Stimulated activated CD8-positive, alpha-beta memory T cell treated with anti-CD3 and anti-CD28 coated beads, Interleukin-2, amount 100 ng/mL, for 1 hour (primary cell): ENCODE measurements around the gene SSBP3.
"Not testable (repeated sequence)": the region's sequence is repeated elsewhere in the genome, so short reads cannot be mapped to it uniquely, and the experiment has no call there.

Experiments used
- DNase-seq, 2 donors: peaks; one replicate each; pipeline ENCODE4 v3.0.0-alpha.2; 2020; ENCODE audit warnings: low read depth in 2 of 2

The SSBP3 gene

DNA sequence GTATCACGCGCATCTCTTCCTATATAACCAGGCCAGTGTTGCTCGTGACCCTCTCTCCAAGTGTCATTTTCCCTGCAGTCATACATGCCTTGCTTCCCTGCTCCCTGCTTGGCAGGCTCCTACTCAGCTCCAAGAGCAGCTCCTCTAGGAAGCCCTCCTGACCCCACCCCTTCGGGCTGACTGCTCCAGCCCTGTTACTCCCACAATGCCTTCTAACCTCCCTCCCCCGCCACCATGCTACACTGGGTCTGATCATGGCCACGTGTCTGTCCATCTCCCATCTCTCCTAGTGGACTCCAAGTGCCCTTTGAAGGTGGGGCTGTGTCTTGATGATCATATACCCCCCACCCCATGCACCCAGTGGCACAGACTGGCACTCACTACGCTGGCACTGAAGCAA lies 161.5 kb downstream of the SSBP3 start:
- DNase-seq = no peak

GRCh38 chr1:54243022-54243421 lies 163.2 kb downstream of the SSBP3 start:
- DNase-seq = no peak

DNA sequence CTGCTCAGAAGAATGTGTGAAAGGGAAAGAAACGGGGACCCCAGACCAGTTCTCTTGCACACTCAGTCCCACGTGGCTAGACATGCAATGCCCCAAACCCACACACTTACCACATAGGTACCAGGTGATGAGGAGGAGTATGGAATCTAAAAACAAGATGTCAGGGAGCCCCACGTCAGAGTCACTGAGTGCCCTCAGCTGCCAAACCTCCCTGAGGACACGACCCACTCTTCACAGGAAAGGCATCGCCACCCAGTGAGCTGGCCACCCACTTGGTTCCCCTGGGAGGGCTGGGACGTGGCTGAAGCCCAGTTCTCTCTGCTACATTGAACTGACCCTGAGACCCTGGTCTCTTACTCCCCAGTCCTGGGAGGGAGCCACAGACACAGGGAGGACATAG lies 164.8 kb downstream of the SSBP3 start:
- DNase-seq = no peak

GRCh38 chr1:54240741-54241335 lies 165.4 kb downstream of the SSBP3 start:
- DNase-seq = no peak

DNA sequence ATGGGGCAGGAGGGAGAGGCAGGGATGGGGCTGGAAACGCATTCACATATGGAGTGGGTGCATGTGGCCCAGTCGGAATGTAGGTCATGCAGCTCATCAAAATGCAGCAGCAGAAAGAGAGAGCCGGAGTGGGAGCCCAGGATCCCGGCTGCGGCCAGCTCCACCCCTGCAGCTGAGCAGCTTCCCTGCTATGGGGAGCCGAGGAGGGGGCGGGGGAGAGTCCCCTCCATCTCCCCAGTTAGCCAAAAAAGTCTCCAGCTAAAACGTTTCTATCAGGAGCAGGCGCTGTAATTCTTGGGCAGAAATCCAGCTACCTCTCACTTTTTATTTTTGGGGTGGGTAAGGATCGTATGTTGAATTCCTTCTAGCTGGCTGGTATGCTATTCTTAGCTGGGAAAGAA lies 166.6 kb downstream of the SSBP3 start:
- no peak for DNase-seq

- no peak for DNase-seq
Observed at GRCh38 chr1:54239035-54239383, 167.2 kb downstream of the SSBP3 start.

GRCh38 chr1:54238353-54239034 lies 167.7 kb downstream of the SSBP3 start:
- no peak for DNase-seq

DNA sequence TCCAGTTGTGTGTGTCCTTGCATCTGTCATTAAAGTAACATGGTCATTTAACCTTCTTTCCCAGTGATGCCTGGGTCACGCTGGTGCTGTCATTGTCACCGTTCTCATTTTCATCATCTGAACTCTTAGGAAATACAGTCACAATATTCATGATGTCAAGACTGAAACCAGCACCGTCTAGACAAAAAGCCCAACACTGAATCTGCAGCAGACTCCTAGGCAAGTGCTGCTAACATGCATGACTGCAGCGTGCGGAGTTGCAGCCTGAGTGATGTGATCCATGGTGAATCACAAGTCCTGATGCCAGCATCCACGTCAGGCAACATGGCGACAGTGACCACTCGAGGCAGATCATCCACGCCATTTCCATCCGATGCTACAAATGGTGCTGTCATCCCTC lies 168.6 kb downstream of the SSBP3 start:
- no peak for DNase-seq

GRCh38 chr1:54234284-54234683 lies 171.9 kb downstream of the SSBP3 start:
- DNase-seq = no peak

DNA sequence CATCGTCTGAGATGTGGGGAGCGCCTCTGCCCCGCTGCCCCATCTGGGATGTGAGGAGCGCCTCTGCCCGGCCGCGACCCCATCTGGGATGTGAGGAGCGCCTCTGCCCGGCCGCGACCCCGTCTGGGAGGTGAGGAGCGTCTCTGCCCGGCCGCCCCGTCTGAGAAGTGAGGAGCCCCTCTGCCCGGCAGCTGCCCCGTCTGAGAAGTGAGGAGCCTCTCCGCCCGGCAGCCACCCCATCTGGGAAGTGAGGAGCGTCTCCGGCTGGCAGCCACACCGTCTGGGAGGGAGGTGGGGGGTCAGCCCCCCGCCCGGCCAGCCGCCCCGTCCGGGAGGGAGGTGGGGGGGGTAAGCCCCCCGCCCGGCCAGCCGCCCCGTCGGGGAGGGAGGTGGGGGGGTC lies 173.0 kb downstream of the SSBP3 start:
- DNase-seq = not testable (repeated sequence)

GRCh38 chr1:54230507-54231339 lies 175.5 kb downstream of the SSBP3 start:
- no peak for DNase-seq

- no peak for DNase-seq
Observed at GRCh38 chr1:54229281-54229891, 176.8 kb downstream of the SSBP3 start.

DNA sequence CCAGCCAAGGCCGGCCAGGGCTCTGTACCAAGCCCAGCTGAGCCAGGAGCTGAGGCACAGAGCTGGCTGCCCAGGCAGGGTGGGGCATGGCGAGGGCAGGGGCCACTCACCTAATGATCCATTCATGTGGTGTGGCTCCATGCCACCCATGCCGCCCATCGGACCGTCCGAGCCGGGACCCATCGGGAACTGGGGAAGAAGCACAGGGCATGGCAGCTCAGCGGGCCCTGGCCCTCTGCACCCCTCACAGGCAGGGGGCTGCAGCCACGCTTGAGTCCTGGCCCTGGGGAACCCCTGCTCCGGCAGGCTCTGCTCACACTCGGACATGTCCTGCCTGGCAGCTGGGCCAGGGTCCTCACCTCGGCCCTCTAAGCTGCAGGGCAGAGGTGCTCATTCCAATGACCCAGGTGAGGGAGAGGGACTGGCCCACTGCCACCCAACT lies 177.5 kb downstream of the SSBP3 start:
- DNase-seq = no peak

DNA sequence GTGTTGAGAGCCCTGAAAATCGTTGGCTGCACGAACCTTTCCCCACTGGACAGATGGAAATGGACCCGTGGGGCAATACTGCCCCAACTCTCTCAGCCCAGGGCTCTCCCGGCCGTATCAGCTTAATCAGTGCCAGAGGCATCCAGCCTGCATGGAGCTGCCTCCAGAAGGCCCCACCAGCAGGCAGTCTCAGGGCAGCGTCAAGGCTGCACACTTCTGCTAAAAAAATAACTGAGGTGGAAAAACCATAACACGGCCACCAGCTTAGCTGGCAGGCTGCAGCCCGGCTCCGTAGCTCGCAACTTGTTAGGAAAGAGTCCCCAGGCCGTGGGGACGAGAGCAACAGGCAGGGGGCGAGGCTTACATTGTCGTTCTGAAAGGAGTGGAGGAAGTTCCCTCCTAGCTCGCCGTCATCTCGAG lies 178.3 kb downstream of the SSBP3 start:
- DNase-seq = no peak

DNA sequence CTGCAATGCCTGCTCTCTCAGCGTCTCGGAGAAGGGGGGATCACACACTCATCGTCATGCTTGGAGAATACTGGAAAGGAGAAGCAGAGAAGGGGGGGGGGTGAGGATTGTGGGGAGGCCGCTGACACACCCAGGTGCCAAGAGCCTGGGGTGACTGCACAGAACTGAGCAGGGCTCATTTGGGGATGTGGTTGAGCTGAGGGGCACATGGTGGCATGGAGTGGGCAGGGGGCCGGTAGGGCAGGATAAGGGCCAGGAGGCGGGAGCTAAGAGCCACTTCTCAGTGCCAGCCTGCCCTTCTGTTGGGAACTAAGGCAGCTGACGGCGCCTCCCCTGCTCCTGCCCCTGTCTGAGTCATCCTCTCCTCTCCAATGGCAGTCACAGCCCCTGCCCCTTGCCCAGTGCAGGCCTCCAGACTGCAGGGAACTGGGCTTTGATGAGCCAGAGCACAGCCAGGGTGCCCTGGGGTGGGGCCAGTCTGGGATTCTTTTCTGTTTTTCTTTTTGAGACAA lies 179.0 kb downstream of the SSBP3 start:
- DNase-seq = no peak

- DNase-seq = no peak
Observed at GRCh38 chr1:54225986-54226559, 180.1 kb downstream of the SSBP3 start.

DNA sequence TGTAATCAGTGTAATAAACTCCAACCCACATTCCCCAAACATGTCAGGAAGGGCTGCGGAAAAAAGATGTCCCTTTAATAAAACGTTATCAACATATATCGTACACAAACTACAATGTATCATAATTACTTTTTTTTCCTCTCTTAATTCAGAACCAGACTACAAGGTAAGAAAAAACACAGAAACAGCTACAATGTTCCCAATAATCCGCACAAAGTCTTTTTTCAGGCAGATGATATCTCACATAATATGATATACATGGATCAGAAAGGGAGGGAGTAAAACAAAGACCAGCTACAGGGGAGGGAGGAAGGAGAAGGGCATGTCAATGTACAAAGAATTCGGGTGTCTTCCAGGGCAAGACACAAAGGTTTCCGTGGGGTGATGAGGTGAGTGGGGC lies 180.8 kb downstream of the SSBP3 start:
- no peak for DNase-seq

- no peak for DNase-seq
Observed at GRCh38 chr1:54224233-54224632, 182.0 kb downstream of the SSBP3 start.

DNA sequence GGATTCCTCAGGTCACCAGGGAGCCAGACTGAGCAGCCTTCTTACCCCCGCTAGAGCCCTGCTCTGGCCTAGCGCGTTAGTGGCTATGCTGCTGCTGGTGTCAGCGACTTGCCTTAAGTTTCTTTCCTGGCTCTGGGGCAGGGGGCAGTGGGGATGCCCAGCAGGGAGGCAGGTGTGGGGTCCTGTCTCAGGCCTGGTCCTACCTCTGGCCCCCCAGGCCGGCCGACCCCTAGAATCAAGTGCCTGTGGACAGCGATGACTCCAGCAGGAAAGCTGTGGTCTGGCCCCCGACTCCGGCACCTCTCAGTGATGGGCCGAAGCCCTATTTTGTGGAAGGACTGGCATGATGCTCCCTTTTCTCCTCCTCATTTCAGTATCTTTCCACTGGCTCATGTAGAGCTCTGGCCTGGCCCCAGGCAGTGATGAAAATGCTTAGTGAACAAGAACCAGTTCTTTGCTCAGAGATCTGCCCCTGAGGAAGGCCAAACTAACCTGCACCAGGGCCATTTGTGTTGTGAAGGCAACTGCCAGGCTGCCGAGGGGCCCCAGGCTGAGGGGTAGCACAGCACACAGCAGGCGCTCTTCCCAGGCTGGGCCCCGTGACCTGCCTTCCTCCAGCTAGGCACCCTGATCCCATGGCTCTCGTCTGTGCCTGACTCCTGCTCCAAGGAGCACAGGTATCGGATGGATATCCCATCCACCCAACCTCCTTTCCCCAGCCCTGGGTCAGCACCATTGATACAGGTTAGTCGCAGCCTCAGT lies 182.6 kb downstream of the SSBP3 start:
- no peak for DNase-seq

GRCh38 chr1:54222711-54223110 lies 183.5 kb downstream of the SSBP3 start:
- DNase-seq = no peak

DNA sequence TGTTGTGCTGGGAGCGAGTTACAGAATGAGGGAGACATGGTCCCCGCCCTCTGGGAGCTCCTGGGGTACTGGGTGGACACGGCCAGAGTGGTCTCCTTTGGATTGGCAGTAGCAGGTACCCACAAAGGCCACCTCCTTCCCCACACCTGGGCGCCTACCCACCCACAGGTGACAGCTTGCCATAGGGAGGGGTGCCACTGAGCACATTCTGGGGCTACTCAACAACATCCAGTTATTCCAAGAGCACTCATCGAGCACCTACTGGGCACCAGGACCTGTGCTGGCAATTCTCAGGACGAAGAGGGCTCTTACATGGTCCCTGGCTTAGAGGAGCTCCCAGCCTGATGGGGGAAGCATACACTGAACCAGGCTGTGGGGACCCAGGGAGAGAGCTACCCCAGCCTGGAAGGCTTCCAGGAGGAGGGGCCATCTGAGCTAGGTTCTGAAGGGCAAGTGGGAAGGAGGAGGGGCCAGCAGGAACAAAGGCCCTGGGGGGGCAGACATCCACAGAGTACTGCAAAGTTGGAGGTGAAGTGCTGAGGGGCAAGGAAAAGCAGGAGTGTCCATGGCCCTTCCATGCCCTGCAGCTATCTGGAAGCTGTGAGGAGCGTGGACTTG lies 184.2 kb downstream of the SSBP3 start:
- DNase-seq = no peak
